Activated gamma-delta T cell (primary cell): ENCODE data around the gene GOLGA2.

Source experiments
- DNase-seq: peaks from one replicate; lab custom pipeline; 2025; lab: John Stamatoyannopoulos, UW

Gene GOLGA2

DNA sequence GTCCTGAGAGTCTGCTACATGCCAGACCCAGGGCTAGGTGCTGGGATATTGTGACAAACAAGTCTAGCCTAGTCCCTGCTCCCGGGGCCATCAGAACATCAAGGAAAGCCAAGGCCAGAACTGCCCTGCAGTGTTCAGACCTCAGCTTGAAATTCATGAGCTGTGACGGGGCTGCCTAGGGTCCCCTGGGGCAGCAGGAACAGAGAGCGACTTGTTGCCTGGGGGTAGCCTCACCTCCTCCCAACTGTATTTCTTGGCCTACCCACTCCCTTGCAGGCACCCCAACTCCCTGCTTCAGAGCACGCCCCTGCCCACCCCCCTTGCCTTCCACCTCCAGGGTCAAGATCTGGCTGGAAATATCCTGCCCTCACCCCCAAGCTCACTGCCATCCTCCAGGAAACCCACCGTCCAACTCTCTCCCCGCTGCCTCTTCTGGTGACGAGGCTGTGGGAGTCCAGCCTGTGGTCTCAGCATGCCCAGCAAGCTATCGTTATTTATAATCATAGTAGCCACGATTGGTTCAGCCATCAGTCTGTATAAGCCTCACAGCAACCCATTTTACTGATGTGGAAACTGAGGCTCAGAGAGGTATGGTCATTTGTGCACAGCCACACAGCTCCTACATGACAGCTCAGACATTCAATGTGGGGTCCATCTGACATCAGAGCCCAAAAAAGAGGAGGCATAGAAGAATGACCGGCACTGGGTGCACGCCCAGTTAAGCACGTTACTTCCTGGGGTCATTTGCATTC is 61.9 kb downstream of the GOLGA2 start:
- DNase-seq: no peak

- DNase-seq: no peak
These were observed 63.9 kb downstream of the GOLGA2 start for GRCh38 chr9:128211981-128212281.

DNA sequence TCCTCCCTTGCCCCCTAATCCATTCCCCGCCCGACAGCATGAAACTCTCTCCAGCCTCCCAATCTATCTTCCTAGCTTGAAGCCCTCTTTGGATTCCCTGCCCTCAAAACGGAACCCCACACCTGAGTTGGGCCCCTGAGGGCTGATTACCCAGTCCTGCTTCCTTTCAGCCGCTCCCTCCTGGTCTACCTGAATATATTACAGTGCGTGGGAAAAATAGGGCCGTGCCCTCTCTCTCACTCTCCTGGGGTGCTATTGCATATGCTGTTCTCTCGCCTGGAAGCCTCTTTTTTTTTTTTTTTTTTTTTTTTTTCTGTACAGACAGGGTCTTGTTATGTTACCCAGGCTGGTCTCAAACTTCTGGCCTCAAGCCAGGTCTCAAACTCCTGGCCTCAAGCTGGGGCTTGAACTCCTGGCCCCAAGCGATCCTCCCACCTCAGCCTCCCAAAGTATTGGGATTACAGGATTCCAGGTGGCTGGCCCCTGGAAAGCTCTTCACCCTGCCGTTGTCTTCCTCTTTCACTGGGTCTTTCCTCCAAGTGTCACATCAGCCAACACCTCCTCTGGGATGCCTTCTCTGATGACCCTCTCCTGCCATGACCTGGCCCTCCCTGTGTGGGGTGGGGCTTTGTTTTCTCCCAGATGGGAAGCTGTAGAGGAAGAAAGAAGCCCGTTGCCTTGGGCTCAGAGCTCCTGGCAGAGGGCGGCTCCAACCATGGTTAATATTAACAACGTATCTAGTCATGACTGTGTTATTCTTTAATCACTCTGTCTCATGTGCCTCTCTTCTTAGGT is 64.4 kb downstream of the GOLGA2 start:
- DNase-seq: no peak

- no peak for DNase-seq
These were observed 66.7 kb downstream of the GOLGA2 start for GRCh38 chr9:128208946-128209669.

- no peak for DNase-seq
These were observed 67.4 kb downstream of the GOLGA2 start for GRCh38 chr9:128208386-128208785.

- no peak for DNase-seq
These were observed 68.6 kb downstream of the GOLGA2 start for GRCh38 chr9:128206916-128207910.

GRCh38 chr9:128206484-128206883 is 69.3 kb downstream of the GOLGA2 start:
- no peak for DNase-seq
